Endothelial cell of umbilical vein (primary cell): ENCODE results near the gene CCN5. TPM values are rescaled to one million over a fixed set of nuclear protein-coding genes. Genes with fewer than 3 reads are reported as not detected.

Source experiments
- BruUV-seq: library from RNA; stranded (reverse); fragments of 400-500 nt; replicated peaks from 2 replicates; lab custom pipeline; 2021; lab: Mats Ljungman, UMichigan
- CTCF ChIA-PET: fragments of 300-600, 350-600 bp; sonication (Branson Sonifier 250); formaldehyde crosslinking; loops from one replicate; lab custom pipeline; 2021; ENCODE audit warnings: antibody characterized with exemption, inconsistent platforms; lab: Charles Lee
- POLR2A ChIA-PET: fragments of 300-600, 350-600 bp; sonication (Branson Sonifier 250); formaldehyde crosslinking; loops from one replicate; lab custom pipeline; 2021; ENCODE audit warnings: antibody characterized with exemption, inconsistent platforms; lab: Charles Lee
- DNase-seq: peaks from one replicate; pipeline ENCODE4 v3.0.0-alpha.2; 2011; ENCODE audit warnings: low read depth, low spot score
- FAIRE-seq: peaks from 2 replicates; lab custom pipeline; 2011; peaks lifted over from hg19 to GRCh38; lab: Jason Lieb, UNC
- H2AFZ ChIP-seq: 2 replicates; pipeline ENCODE4 v1.6.0; 2012; ENCODE audit warnings: low read depth, low read length, control low read depth, inconsistent platforms
- H3K27ac ChIP-seq: 2 replicates; pipeline ENCODE4 v1.5.1; 2011; ENCODE audit warnings: low read depth, mild to moderate bottlenecking, control low read depth, low read length, moderate library complexity; ENCODE audit not compliant: insufficient read depth
- H3K27me3 ChIP-seq, 2 experiments: 2 replicates each; pipeline versions ENCODE4 v1.6.0 to v1.6.1; 2011; ENCODE audit warnings: low read length in 2 of 2, mixed read lengths in 1 of 2; ENCODE audit not compliant: control insufficient read depth in 2 of 2, insufficient read depth in 2 of 2
- H3K36me3 ChIP-seq, 2 experiments: 2 replicates in 1 of 2; 3 replicates in 1 of 2; pipeline ENCODE4 v1.5.1; 2011; ENCODE audit warnings: low read length in 2 of 2, mild to moderate bottlenecking in 1 of 2, moderate library complexity in 1 of 2; ENCODE audit not compliant: control insufficient read depth in 2 of 2, insufficient read depth in 2 of 2; ENCODE audit errors: extremely low read depth in 1 of 2
- H3K4me1 ChIP-seq: 3 replicates; pipeline ENCODE4 v1.5.1; 2011; ENCODE audit warnings: mild to moderate bottlenecking, low read length; ENCODE audit not compliant: control insufficient read depth, insufficient read depth; ENCODE audit errors: extremely low read depth
- H3K4me2 ChIP-seq: 2 replicates; pipeline ENCODE4 v1.6.1; 2011; ENCODE audit warnings: low read length, control low read depth, mixed read lengths; ENCODE audit not compliant: insufficient read depth
- H3K4me3 ChIP-seq, 3 experiments: fragments of 200-600 bp in 1 of 3; sonication (generic), shearing (Covaris generic) in 1 of 3; replicated peaks in 1 of 3; 2 replicates each; pipeline ENCODE4 v1.5.1; 2011 to 2016; ENCODE audit warnings: control low read depth in 3 of 3, low read length in 3 of 3, mild to moderate bottlenecking in 2 of 3, inconsistent platforms in 1 of 3, low read depth in 1 of 3, moderate library complexity in 1 of 3; ENCODE audit not compliant: insufficient read depth in 1 of 3
- H3K79me2 ChIP-seq: 2 replicates; pipeline ENCODE4 v1.6.0; 2012; ENCODE audit warnings: low read length, inconsistent platforms; ENCODE audit not compliant: control insufficient read depth, insufficient read depth
- H3K9ac ChIP-seq: replicated peaks from 2 replicates; pipeline ENCODE3; 2011; ENCODE audit warnings: low read length, control low read depth; ENCODE audit not compliant: insufficient read depth; ENCODE audit errors: extremely low read depth
- H3K9me1 ChIP-seq: replicated peaks from 3 replicates; pipeline ENCODE4 v1.6.0; 2011; ENCODE audit warnings: mild to moderate bottlenecking, low read length; ENCODE audit not compliant: control insufficient read depth, insufficient read depth; ENCODE audit errors: extremely low read depth
- H3K9me3 ChIP-seq: replicated peaks from 2 replicates; pipeline ENCODE4 v1.5.1; 2012; ENCODE audit warnings: low read length, inconsistent platforms; ENCODE audit not compliant: control insufficient read depth, insufficient read depth
- H4K20me1 ChIP-seq: replicated peaks from 2 replicates; pipeline ENCODE3; 2011; ENCODE audit warnings: mild to moderate bottlenecking, low read length; ENCODE audit not compliant: control insufficient read depth, insufficient read depth; ENCODE audit errors: extremely low read depth
- CTCF ChIP-seq, 2 donors: IDR thresholded peaks; 1 replicate in 1 of 2; 2 replicates in 1 of 2; pipeline ENCODE4 v1.5.1; 2011; ENCODE audit warnings: low read length in 2 of 2, mild to moderate bottlenecking in 2 of 2, moderate library complexity in 2 of 2, control low read depth in 1 of 2, inconsistent platforms in 1 of 2, low read depth in 1 of 2; ENCODE audit not compliant: insufficient read depth in 1 of 2; ENCODE audit errors: extremely low read depth in 1 of 2
- EZH2 ChIP-seq: IDR thresholded peaks from 2 replicates; pipeline ENCODE4 v1.6.1; 2012; ENCODE audit warnings: borderline replicate concordance, low read depth, mild to moderate bottlenecking, moderate library complexity, low read length, inconsistent platforms; ENCODE audit not compliant: severe bottlenecking
- FOS ChIP-seq: IDR thresholded peaks from 2 replicates; pipeline ENCODE4 v1.6.1; 2011; ENCODE audit warnings: mild to moderate bottlenecking, low read length, moderate library complexity, borderline replicate concordance; ENCODE audit not compliant: insufficient read depth
- GATA2 ChIP-seq: IDR thresholded peaks from 2 replicates; pipeline ENCODE4 v1.7.0; 2011; ENCODE audit warnings: low read depth, mild to moderate bottlenecking, moderate library complexity, mixed read lengths, low read length; ENCODE audit not compliant: insufficient read length, insufficient read depth
- JUN ChIP-seq: IDR thresholded peaks from 2 replicates; pipeline ENCODE4 v1.6.1; 2011; ENCODE audit warnings: borderline replicate concordance, low read depth; ENCODE audit not compliant: insufficient read length, insufficient read depth
- MAX ChIP-seq: IDR thresholded peaks from 2 replicates; pipeline ENCODE4 v1.6.1; 2011; ENCODE audit not compliant: insufficient read depth, insufficient read length
- MYC ChIP-seq: IDR thresholded peaks from one replicate; pipeline ENCODE4 v1.6.1; 2011; ENCODE audit warnings: mild to moderate bottlenecking, low read depth, low read length
- POLR2A ChIP-seq: IDR thresholded peaks from 2 replicates; pipeline ENCODE4 v1.6.1; 2012; ENCODE audit warnings: low read depth, mild to moderate bottlenecking, control low read depth, low read length
- POLR2AphosphoS5 ChIP-seq: IDR thresholded peaks from 2 replicates; pipeline ENCODE4 v1.6.1; 2012; ENCODE audit warnings: low read depth, mild to moderate bottlenecking, control low read depth, low read length, moderate library complexity; ENCODE audit not compliant: insufficient read depth
- dilution Hi-C: fragments of 300-500 bp; cut with MboI; formaldehyde crosslinking; loops from one replicate; pipeline ENCODE4 v1.15.0; 2019; ENCODE audit warnings: low sequenced_read_pairs; ENCODE audit not compliant: extremely low pct_ligation_motif_present
- intact Hi-C: fragments of 100-400 bp; cut with micrococcal nuclease; formaldehyde crosslinking; loops from one replicate; pipeline ENCODE4 v1.10.0; 2022
- polyA plus RNA-seq, 4 experiments: library from polyadenylated mRNA; depleted of rRNA in 3 of 4; stranded (reverse) in 3 of 4; unstranded in 1 of 4; fragments of >200 nt; gene quantifications; 2 replicates each; pipeline versions ENCODE4 v1.2.1 to v1.2.3, GENCODE V29; 2011 to 2012; ENCODE audit warnings: missing spikeins in 1 of 4
- total RNA-seq: library from RNA; stranded (reverse); gene quantifications from 2 replicates; pipeline ENCODE4 v1.2.3, GENCODE V29; 2021

CCN5 gene
- total and polyA plus RNA-seq, 2 donors (not counting 3 experiments of a cell fraction or from before 2014, with no cell fraction given): 0.03 TPM; not detected in 1

GRCh38 chr20:44703956-44704488, 11.1 kb upstream of the CCN5 start:
- CTCF ChIA-PET: interaction anchor here (0.8 to 2.5 kb wide), 4 partner anchors 17 to 28 kb away, joined by 3 to 11 read pairs (median 6); no protein-coding TSS in a partner anchor
- Histone ChIP-seq H3K4me2 (no peak overlapping the region), H3K27ac (no peak overlapping the region)

More at GRCh38 chr20:44703956-44704488, 11.1 kb upstream of the CCN5 start:
- DNase-seq: no peak
- Histone ChIP-seq H3K79me2 (no peaks in the 10 kb centered on the region), H3K4me1 (peaks cover 13% of the 10 kb centered on the region), H3K9me3 (no peaks in the 10 kb centered on the region), H4K20me1 (no peaks in the 10 kb centered on the region), H2AFZ (no peak overlapping the region), H3K36me3 (no peaks in the 10 kb centered on the region), H3K9me1 (no peaks in the 10 kb centered on the region), H3K4me3 (no peak overlapping the region), H3K27me3 (no peaks in the 10 kb centered on the region), H3K9ac (no peak overlapping the region)
- dilution Hi-C loops: no loop called here
- no peak for FAIRE-seq
- POLR2A ChIA-PET: no interaction called here
- no peak for TF ChIP-seq CTCF (IDR thresholded peaks at IDR 0.05; ENCODE audit: extremely low read depth in 1 of 2, insufficient read depth in 1 of 2, low read depth in 1 of 2, low read length in 2 of 2)
- TF ChIP-seq GATA2: no peak
- no peak for TF ChIP-seq POLR2A
- no peak for TF ChIP-seq EZH2
- TF ChIP-seq POLR2AphosphoS5: no peak
- TF ChIP-seq FOS: no peak
- TF ChIP-seq JUN: no peak
- TF ChIP-seq MYC: no peak
- TF ChIP-seq MAX: no peak
- intact Hi-C loops: loop anchor here (1.0 kb wide), 1 partner anchor 9 kb away; no protein-coding TSS in a partner anchor
- no TSS peak for BruUV-seq
